HCT116 (cell line): ENCODE measurements around the gene NACC1. TPM values are rescaled to one million over a fixed set of nuclear protein-coding genes. Genes with fewer than 3 reads are reported as not detected.
A peak's percentile ranks its signal among the peaks of the same experiment; 100 is the strongest.

Experiments used
- ATAC-seq: fragments of 200-7000 bp; cut with Tn5 transposase; 2 replicates; pipeline ENCODE4 v1.9.1; 2020; ENCODE audit warnings: mild to moderate bottlenecking, moderate library complexity
- BruUV-seq: library from RNA; stranded (reverse); fragments of 400-500 nt; replicated peaks from 2 replicates; lab custom pipeline; 2021; lab: Mats Ljungman, UMichigan
- CTCF ChIA-PET: fragments of 300-600 bp; sonication (Branson Sonifier 250); formaldehyde crosslinking; loops from one replicate; lab custom pipeline; 2021; ENCODE audit warnings: antibody characterized with exemption; lab: Charles Lee
- POLR2A ChIA-PET: fragments of 300-600, 350-600 bp; sonication (Branson Sonifier 250); formaldehyde crosslinking; loops from one replicate; lab custom pipeline; 2021; ENCODE audit warnings: antibody characterized with exemption; lab: Charles Lee
- RAD21 ChIA-PET, 2 experiments: fragments of 300-600 bp; sonication (Branson Sonifier 250); formaldehyde crosslinking; loops; one replicate each; lab custom pipeline; 2023; ENCODE audit warnings: low total read pairs in 2 of 2; ENCODE audit not compliant: uncharacterized antibody in 2 of 2, unreplicated experiment in 2 of 2, low non-redundant PET in 1 of 2; lab: Charles Lee
- DNase-seq: peaks from one replicate; pipeline ENCODE4 v3.0.0-alpha.2; 2010; ENCODE audit warnings: low read depth, low spot score
- H2AFZ ChIP-seq: fragments of 200-600 bp; shearing (Covaris generic), sonication (generic); 2 replicates; pipeline ENCODE4 v1.6.1; 2017; ENCODE audit warnings: low read depth, mixed run types, mixed read lengths, antibody characterized with exemption, low read length; ENCODE audit not compliant: poor library complexity, severe bottlenecking
- H3K27ac ChIP-seq: 2 replicates; pipeline ENCODE4 v1.5.1; 2012; ENCODE audit warnings: low read depth, low read length
- H3K27me3 ChIP-seq: fragments of 200-600 bp; sonication (generic); 2 replicates; pipeline ENCODE4 v1.6.1; 2016; ENCODE audit warnings: mixed run types, low read length, mixed read lengths; ENCODE audit not compliant: insufficient read depth
- H3K36me3 ChIP-seq, 2 experiments: fragments of 200-500 bp in 1 of 2; fragments of 200-600 bp in 1 of 2; sonication (Bioruptor generic) in 1 of 2; sonication (generic) in 1 of 2; 2 replicates each; pipeline versions ENCODE4 v1.5.1 to v1.6.1; 2014 to 2016; ENCODE audit warnings: low read length in 2 of 2, inconsistent platforms in 1 of 2, mixed read lengths in 1 of 2, mixed run types in 1 of 2; ENCODE audit not compliant: insufficient read depth in 2 of 2, control insufficient read depth in 1 of 2
- H3K4me1 ChIP-seq, 2 experiments: fragments of 200-600 bp in 1 of 2; sonication (generic) in 1 of 2; 2 replicates each; pipeline versions ENCODE4 v1.5.1 to v1.6.1; 2012 to 2017; ENCODE audit warnings: low read length in 2 of 2, inconsistent platforms in 1 of 2, mild to moderate bottlenecking in 1 of 2, mixed read lengths in 1 of 2, mixed run types in 1 of 2, moderate library complexity in 1 of 2; ENCODE audit not compliant: insufficient read depth in 2 of 2, control insufficient read depth in 1 of 2
- H3K4me2 ChIP-seq: fragments of 200-600 bp; sonication (generic); 2 replicates; pipeline ENCODE4 v1.6.1; 2017; ENCODE audit warnings: mixed run types, low read length, mixed read lengths
- H3K4me3 ChIP-seq, 2 experiments: fragments of 200-600 bp in 1 of 2; sonication (generic) in 1 of 2; replicated peaks in 1 of 2; 2 replicates each; pipeline ENCODE4 v1.5.1; 2011 to 2016; ENCODE audit warnings: low read length in 2 of 2, control low read depth in 1 of 2, low read depth in 1 of 2, mild to moderate bottlenecking in 1 of 2, mixed read lengths in 1 of 2, mixed run types in 1 of 2
- H3K79me2 ChIP-seq: fragments of 200-600 bp; sonication (generic); 2 replicates; pipeline ENCODE4 v1.6.1; 2017; ENCODE audit warnings: mild to moderate bottlenecking, mixed run types, low read length, moderate library complexity, mixed read lengths; ENCODE audit not compliant: insufficient read depth
- H3K9ac ChIP-seq: fragments of 200-600 bp; sonication (generic); 2 replicates; pipeline ENCODE4 v1.6.1; 2016; ENCODE audit warnings: low read length, mixed read lengths
- H3K9me2 ChIP-seq: fragments of 200-600 bp; sonication (generic), shearing (Covaris generic); 2 replicates; pipeline ENCODE4 v1.6.1; 2017; ENCODE audit warnings: mixed run types, mild to moderate bottlenecking, moderate library complexity; ENCODE audit not compliant: insufficient read depth
- H3K9me3 ChIP-seq, 2 experiments: fragments of 200-500 bp in 1 of 2; fragments of 200-600 bp in 1 of 2; sonication (Bioruptor generic) in 1 of 2; sonication (generic) in 1 of 2; 2 replicates each; pipeline ENCODE4 v1.6.1; 2014 to 2017; ENCODE audit warnings: low read length in 2 of 2, mixed read lengths in 2 of 2, inconsistent platforms in 1 of 2, low read depth in 1 of 2, mild to moderate bottlenecking in 1 of 2, mixed run types in 1 of 2, moderate library complexity in 1 of 2; ENCODE audit not compliant: control insufficient read depth in 1 of 2, insufficient read depth in 1 of 2
- H4K20me1 ChIP-seq: fragments of 200-600 bp; sonication (generic), shearing (Covaris generic); 2 replicates; pipeline ENCODE4 v1.6.1; 2017; ENCODE audit warnings: mixed run types, mild to moderate bottlenecking, moderate library complexity; ENCODE audit not compliant: insufficient read depth
- ATF3 ChIP-seq: IDR thresholded peaks from 2 replicates; pipeline ENCODE4 v1.6.1; 2012
- CBX3 ChIP-seq: IDR thresholded peaks from 2 replicates; pipeline ENCODE4 v1.6.1; 2012; ENCODE audit warnings: low read depth
- CEBPB ChIP-seq: IDR thresholded peaks from 2 replicates; pipeline ENCODE4 v1.6.1; 2012; ENCODE audit warnings: low read depth
- CTCF ChIP-seq, 3 experiments: fragments of 200-600 bp in 1 of 3; sonication (generic) in 1 of 3; IDR thresholded peaks in 2 of 3; conservative IDR thresholded peaks in 1 of 3; 2 replicates each; pipeline ENCODE4 v1.5.1; 2012 to 2017; ENCODE audit warnings: low read depth in 2 of 3, low read length in 2 of 3, antibody characterized with exemption in 1 of 3, borderline replicate concordance in 1 of 3, control low read depth in 1 of 3, mild to moderate bottlenecking in 1 of 3, mixed read lengths in 1 of 3, mixed run types in 1 of 3, moderate library complexity in 1 of 3; ENCODE audit not compliant: insufficient read depth in 1 of 3
- ELF1 ChIP-seq: IDR thresholded peaks from 2 replicates; pipeline ENCODE4 v1.6.1; 2012; ENCODE audit warnings: low read depth, borderline replicate concordance
- JUND ChIP-seq: IDR thresholded peaks from 2 replicates; pipeline ENCODE4 v1.6.1; 2012
- POLR2A ChIP-seq: IDR thresholded peaks from 2 replicates; pipeline ENCODE4 v1.7.0; 2011; ENCODE audit warnings: borderline replicate concordance; ENCODE audit not compliant: insufficient read depth, insufficient read length; ENCODE audit errors: extremely low read depth
- POLR2AphosphoS5 ChIP-seq: IDR thresholded peaks from 2 replicates; pipeline ENCODE4 v1.6.1; 2011; ENCODE audit warnings: mild to moderate bottlenecking, low read depth, low read length, moderate library complexity
- SP1 ChIP-seq: IDR thresholded peaks from 2 replicates; pipeline ENCODE4 v1.6.1; 2012; ENCODE audit warnings: low read depth
- SRF ChIP-seq: IDR thresholded peaks from 2 replicates; pipeline ENCODE4 v1.6.1; 2012; ENCODE audit warnings: low read depth
- ZFX ChIP-seq: fragments of 450-650 bp; IDR thresholded peaks from 2 replicates; pipeline ENCODE4 v1.6.1; 2017
- intact Hi-C: fragments of 100-400 bp; cut with micrococcal nuclease; formaldehyde crosslinking; loops from 2 replicates; pipeline ENCODE4 v1.10.0; 2022
- total RNA-seq: library from RNA; stranded (reverse); gene quantifications from one replicate; pipeline ENCODE4 v1.2.1, GENCODE V29; 2021; ENCODE audit not compliant: unreplicated experiment
- TF ChIP-seq, protein P1 (sequence below): IDR thresholded peaks from 2 replicates; pipeline ENCODE4 v1.6.1; 2012
- TF ChIP-seq, protein P2 (sequence below): IDR thresholded peaks from 2 replicates; pipeline ENCODE4 v1.6.1; 2011; ENCODE audit warnings: mild to moderate bottlenecking, low read length, moderate library complexity; ENCODE audit not compliant: insufficient replicate concordance; ENCODE audit errors: extremely low read depth
- TF ChIP-seq, protein P3 (sequence below): IDR thresholded peaks from 2 replicates; pipeline ENCODE4 v1.6.1; 2012; ENCODE audit warnings: low read depth

Gene NACC1
- total RNA-seq, 1 experiment from 2014 or later: 181 TPM

DNA sequence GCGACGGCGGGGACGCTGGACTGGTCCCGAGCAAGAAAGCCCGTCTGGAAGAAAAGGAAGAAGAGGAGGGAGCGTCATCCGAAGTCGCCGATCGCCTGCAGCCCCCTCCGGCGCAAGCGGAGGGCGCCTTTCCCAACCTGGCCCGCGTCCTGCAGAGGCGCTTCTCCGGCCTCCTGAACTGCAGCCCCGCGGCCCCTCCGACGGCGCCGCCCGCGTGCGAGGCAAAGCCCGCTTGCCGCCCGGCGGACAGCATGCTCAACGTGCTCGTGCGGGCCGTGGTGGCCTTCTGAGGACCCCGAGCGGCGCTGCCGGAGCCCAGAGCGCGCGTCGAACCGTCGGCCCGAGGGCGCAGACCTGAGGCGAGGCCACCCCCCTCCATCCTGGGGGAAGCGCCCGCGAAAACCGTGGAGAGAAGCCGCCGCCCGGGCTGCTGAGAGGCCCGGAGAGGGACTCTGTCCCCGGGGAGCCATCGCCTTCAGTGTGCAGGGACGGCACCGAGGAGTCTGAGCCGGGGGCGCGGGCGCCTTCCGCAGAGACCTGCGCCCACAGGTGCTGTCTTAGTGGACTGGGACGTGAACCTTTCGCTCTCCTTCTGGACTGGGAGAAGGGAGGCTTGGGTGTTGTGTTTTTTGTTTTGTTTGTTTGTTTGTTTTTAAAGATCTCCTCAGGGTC lies 35.6 kb downstream of the NACC1 start (continued):
- TF ChIP-seq, protein P1, sequence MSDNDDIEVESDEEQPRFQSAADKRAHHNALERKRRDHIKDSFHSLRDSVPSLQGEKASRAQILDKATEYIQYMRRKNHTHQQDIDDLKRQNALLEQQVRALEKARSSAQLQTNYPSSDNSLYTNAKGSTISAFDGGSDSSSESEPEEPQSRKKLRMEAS: no peak
- TF ChIP-seq, protein P2, sequence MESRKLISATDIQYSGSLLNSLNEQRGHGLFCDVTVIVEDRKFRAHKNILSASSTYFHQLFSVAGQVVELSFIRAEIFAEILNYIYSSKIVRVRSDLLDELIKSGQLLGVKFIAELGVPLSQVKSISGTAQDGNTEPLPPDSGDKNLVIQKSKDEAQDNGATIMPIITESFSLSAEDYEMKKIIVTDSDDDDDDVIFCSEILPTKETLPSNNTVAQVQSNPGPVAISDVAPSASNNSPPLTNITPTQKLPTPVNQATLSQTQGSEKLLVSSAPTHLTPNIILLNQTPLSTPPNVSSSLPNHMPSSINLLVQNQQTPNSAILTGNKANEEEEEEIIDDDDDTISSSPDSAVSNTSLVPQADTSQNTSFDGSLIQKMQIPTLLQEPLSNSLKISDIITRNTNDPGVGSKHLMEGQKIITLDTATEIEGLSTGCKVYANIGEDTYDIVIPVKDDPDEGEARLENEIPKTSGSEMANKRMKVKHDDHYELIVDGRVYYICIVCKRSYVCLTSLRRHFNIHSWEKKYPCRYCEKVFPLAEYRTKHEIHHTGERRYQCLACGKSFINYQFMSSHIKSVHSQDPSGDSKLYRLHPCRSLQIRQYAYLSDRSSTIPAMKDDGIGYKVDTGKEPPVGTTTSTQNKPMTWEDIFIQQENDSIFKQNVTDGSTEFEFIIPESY: no peak
- TF ChIP-seq CBX3: no peak
- TF ChIP-seq, all 23 proteins: peak for 3

- POLR2A ChIA-PET: interaction anchor here (0.6 to 4.6 kb wide), 8 partner anchors 8 to 217 kb away, joined by 3 to 63 read pairs (median 4); no protein-coding TSS in a partner anchor
- CTCF ChIA-PET: interaction anchor here (1.0 to 1.7 kb wide), 4 partner anchors 15 to 108 kb away, joined by 3 to 5 read pairs (median 4); no protein-coding TSS in a partner anchor
- intact Hi-C loops: loop anchor here (2.0 to 5.0 kb wide), 3 partner anchors 36 to 693 kb away; no protein-coding TSS in a partner anchor
- TF ChIP-seq ZFX (no peak), ATF3 (no peak), JUND (no peak), CTCF (IDR thresholded peaks at IDR 0.05 in 2 of 3, conservative IDR thresholded peaks at IDR 0.05 in 1 of 3; ENCODE audit: borderline replicate concordance in 1 of 3, insufficient read depth in 1 of 3, low read depth in 2 of 3, low read length in 2 of 3) (no peak), SRF (no peak), POLR2AphosphoS5 (peak; percentile 12), CEBPB (no peak), POLR2A (peak; percentile 8), SP1 (no peak), ELF1 (no peak)
- TF ChIP-seq, protein P1: no peak
- TF ChIP-seq, protein P3, sequence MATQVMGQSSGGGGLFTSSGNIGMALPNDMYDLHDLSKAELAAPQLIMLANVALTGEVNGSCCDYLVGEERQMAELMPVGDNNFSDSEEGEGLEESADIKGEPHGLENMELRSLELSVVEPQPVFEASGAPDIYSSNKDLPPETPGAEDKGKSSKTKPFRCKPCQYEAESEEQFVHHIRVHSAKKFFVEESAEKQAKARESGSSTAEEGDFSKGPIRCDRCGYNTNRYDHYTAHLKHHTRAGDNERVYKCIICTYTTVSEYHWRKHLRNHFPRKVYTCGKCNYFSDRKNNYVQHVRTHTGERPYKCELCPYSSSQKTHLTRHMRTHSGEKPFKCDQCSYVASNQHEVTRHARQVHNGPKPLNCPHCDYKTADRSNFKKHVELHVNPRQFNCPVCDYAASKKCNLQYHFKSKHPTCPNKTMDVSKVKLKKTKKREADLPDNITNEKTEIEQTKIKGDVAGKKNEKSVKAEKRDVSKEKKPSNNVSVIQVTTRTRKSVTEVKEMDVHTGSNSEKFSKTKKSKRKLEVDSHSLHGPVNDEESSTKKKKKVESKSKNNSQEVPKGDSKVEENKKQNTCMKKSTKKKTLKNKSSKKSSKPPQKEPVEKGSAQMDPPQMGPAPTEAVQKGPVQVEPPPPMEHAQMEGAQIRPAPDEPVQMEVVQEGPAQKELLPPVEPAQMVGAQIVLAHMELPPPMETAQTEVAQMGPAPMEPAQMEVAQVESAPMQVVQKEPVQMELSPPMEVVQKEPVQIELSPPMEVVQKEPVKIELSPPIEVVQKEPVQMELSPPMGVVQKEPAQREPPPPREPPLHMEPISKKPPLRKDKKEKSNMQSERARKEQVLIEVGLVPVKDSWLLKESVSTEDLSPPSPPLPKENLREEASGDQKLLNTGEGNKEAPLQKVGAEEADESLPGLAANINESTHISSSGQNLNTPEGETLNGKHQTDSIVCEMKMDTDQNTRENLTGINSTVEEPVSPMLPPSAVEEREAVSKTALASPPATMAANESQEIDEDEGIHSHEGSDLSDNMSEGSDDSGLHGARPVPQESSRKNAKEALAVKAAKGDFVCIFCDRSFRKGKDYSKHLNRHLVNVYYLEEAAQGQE: no peak
Observed at GRCh38 chr19:13154241-13154778, 36.2 kb downstream of the NACC1 start.

More at GRCh38 chr19:13154241-13154778, 36.2 kb downstream of the NACC1 start:
- ATAC-seq (no peak), DNase-seq (no peak)
- Histone ChIP-seq H3K79me2 (peaks cover 42% of the 10 kb centered on the region), H3K9me2 (no peaks in the 10 kb centered on the region), H3K27ac (peak overlapping the region; percentile 99), H2AFZ (no peak overlapping the region), H3K9me3 (no peaks in the 10 kb centered on the region), H3K9ac (peak overlapping the region; percentile 96), H3K36me3 (peaks cover 0 to 12% of the 10 kb centered on the region in 2 experiments; a peak in 2 of 4 replicates), H3K4me2 (peak overlapping the region; percentile 100), H3K4me3 (peak overlapping the region; percentile 81 to 94), H3K27me3 (no peaks in the 10 kb centered on the region), H3K4me1 (peaks cover 22 to 59% of the 10 kb centered on the region in 2 experiments), H4K20me1 (peaks cover 12% of the 10 kb centered on the region; the same call in 1 of the 2 replicates)
- RAD21 ChIA-PET: interaction anchor here in 1 of 2 experiments (1.1 kb wide), 1 partner anchor 108 kb away, joined by 3 read pairs; no protein-coding TSS in a partner anchor
- BruUV-seq: TSS peak; percentile 82
